ENCODE measurements around the gene PLEKHG4B.

GRCh38 chr5:42250-42649 is 49.7 kb upstream of the PLEKHG4B start:
- TF ChIP-seq CTCF (IDR thresholded peaks at IDR 0.05; ENCODE audit: low read depth, low read length) (peak; percentile 26; the same call in 1 of the 2 replicates), EZH2phosphoT487 (IDR thresholded peaks at IDR 0.05; ENCODE audit: low read depth) (no peak)

Measured in OCI-LY3 (cell line).